WI38 (cell line): ENCODE measurements around the gene AFAP1.

ENCODE experiments used
- H3K4me3 ChIP-seq: 2 replicates; pipeline ENCODE4 v1.5.1; 2011; ENCODE audit warnings: low read depth, mild to moderate bottlenecking, control low read depth, low read length
- TF ChIP-seq, protein P1 (sequence below): IDR thresholded peaks from 2 replicates; pipeline ENCODE4 v1.5.1; 2012; ENCODE audit warnings: low read depth, mild to moderate bottlenecking, control low read depth, low read length

The AFAP1 gene

DNA sequence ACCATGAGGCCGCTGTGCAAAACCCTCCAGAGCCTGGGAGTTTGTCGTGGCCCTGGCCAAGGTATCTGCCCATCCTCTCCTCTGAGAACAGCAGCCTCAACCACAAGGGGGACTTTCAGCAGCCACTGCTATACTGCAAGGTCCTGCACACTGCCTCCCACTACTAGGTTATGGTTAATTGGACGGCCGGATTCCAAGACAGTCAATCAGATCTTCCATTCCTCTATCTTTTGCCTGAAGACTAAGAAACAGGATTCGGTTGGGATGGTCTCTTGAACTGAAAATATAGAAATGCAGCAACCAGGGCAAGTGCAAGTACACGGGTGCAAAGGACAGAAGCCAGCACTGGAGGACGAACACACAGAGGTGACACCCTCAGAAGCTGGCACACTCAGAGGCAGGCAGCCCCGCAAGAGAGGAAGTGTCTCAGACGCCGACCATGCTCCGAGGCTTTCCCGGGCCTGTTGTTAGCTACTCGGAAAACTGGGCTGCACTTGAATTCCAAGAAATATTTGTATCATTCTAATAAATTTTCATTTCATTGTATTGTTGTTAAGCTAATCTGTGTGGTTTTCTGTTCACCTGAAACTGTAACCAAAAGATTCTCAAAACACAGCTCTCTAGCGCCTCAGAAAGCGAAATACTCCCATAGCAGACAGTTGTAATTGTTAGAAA, 63.3 kb downstream of the AFAP1 start:
- TF ChIP-seq, protein P1, sequence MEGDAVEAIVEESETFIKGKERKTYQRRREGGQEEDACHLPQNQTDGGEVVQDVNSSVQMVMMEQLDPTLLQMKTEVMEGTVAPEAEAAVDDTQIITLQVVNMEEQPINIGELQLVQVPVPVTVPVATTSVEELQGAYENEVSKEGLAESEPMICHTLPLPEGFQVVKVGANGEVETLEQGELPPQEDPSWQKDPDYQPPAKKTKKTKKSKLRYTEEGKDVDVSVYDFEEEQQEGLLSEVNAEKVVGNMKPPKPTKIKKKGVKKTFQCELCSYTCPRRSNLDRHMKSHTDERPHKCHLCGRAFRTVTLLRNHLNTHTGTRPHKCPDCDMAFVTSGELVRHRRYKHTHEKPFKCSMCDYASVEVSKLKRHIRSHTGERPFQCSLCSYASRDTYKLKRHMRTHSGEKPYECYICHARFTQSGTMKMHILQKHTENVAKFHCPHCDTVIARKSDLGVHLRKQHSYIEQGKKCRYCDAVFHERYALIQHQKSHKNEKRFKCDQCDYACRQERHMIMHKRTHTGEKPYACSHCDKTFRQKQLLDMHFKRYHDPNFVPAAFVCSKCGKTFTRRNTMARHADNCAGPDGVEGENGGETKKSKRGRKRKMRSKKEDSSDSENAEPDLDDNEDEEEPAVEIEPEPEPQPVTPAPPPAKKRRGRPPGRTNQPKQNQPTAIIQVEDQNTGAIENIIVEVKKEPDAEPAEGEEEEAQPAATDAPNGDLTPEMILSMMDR = peak; percentile 42
- H3K4me3 ChIP-seq = no peak overlapping the region

DNA sequence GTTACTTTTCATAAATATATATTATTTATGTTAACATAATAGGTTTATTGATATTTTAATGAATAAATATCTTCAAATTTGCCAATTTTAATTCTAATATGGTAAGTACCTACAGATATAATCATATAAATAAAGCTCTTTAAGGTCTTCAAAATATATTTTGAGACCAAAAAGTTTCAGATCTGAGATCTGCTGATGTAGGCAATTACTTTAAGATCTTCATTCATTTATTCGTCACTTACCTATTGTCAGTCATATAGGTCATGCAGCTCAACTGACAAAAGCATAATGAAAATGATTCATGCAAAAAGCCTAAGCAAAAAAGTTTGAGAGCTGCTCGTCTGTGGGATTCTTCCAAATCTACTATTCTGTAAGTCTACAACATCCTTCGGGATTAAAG, 64.8 kb downstream of the AFAP1 start:
- H3K4me3 ChIP-seq = no peak overlapping the region
- TF ChIP-seq, protein P1 = no peak

DNA sequence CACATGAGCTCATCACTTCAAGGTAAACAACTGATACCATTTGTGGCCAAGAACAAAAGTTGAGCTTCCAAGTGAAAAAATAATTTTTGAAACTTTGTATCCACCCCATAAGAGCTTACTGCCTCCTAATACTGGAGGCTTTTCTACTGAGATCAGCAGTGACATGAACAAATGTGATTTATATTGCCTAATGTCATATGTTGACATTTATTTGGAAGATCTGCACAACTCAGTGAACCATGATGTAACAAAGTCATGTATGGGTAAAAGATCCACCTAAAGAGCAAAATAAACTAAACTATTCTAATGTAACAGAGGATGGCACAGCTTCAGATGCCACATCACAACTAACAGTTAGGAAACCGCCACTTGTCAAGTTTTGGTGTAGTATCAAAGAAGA, 65.8 kb downstream of the AFAP1 start:
- TF ChIP-seq, protein P1 = no peak
- H3K4me3 ChIP-seq = no peak overlapping the region

DNA sequence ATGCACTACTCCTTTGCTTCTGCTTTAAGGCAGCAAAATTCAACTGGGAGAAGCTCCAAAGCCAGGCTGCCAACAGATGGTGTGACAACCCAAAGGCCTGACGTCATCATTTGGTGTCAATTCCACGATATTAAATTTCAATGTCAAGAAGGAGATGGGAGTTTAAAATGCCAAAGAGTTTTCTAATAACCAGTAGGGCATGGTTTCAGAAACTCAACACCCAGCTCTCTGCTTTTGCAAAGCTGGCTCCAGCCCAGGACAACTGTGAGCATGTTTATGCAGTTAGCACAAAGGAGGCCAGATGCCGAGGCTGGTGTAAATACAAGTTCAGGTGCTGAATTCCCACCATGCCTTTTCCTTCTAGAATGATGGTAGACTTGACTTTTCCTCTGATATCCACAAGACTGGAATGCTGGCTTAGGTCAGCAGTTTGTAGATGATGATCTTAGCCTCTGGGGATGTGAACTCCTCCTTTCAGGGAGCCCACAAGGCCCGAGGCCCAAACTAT, 67.3 kb downstream of the AFAP1 start:
- no peak overlapping the region for H3K4me3 ChIP-seq
- TF ChIP-seq, protein P1 = no peak

DNA sequence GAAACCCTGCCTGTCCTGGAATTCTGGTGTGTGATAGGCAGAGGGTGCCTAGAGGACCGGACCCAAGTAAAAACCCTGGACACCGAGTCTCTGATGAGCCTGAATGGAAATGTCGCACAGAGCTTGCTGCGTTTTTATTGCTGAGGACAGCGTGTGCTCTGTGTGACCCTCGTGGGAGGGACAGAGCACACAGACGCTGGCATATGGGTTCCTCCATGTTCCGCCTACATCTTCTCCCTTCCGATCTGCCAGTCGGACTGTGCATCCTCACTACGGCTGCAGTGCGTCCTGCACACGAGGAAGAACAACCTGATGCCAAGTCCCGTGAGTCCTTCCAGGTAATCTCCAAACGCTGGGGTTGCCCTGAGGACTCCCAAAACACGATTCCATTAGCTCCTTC, 68.3 kb downstream of the AFAP1 start:
- H3K4me3 ChIP-seq = no peak overlapping the region
- TF ChIP-seq, protein P1 = no peak

DNA sequence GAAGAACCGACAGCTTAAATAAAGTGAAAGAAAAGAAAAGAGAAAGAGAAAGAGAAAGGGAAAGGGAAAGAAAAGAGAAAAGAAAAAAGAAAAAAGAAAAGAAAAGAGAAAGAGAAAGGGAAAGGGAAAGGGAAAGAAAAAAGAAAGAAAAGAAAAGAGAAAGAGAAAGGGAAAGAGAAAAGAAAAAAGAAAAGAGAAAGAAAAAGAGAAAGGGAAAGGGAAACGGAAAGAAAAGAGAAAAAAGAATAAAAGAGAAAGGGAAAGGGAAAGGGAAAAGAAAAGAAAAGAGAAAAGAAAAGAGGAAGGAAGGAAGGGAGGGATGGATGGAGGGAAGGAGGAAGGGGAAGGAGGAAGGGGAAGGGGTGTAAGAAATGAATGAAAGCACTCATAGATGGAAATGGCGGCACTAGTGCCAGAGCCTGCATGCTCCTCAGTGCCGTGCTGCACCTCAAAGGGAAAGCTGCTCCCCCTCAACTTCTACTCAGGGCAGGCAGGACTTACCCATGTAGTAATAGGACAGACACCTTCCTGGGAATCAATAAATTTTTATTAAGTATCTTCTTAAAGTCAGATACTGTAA, 70.7 kb downstream of the AFAP1 start:
- no peak overlapping the region for H3K4me3 ChIP-seq
- TF ChIP-seq, protein P1 = no peak

DNA sequence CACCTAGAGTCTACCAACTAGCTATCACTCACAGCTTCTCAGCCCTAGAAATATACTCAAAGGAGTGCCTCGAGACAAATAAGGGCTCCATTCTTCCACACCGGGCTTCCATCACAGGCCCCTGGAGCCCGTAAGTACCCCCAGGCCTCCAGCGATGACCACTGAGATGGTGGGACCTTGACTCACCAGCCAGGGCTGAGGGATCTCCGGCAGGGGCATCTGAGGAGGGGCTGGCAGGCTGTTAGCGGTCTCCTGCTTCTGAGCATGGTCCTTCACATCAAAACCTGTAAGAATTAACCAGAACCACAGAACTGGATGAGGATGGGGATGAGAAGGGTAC, 71.3 kb downstream of the AFAP1 start:
- TF ChIP-seq, protein P1 = no peak
- H3K4me3 ChIP-seq = no peak overlapping the region
